ENCODE data around the gene KRTAP10-3.

GRCh38 chr21:44583800-44584147 is 25.2 kb upstream of the KRTAP10-3 start:
- TF ChIP-seq CTCF (conservative IDR thresholded peaks at IDR 0.05 in 1 of 2, IDR thresholded peaks at IDR 0.05 in 1 of 2; ENCODE audit: low read depth in 1 of 2, low read length in 2 of 2) (no peak), EZH2 (IDR thresholded peaks at IDR 0.05; ENCODE audit: low read length, missing control alignments) (no peak)
